HG03520 (cell line): ENCODE results near the gene SH3PXD2A.
"Not testable (repeated sequence)": the region's sequence is repeated elsewhere in the genome, so short reads cannot be mapped to it uniquely, and the experiment has no call there.

Source experiments
- ATAC-seq: cut with Tn5 transposase; IDR thresholded peaks from one replicate; pipeline ENCODE4 v1.9.1; 2021; ENCODE audit warnings: mild to moderate bottlenecking, moderate library complexity; ENCODE audit not compliant: unreplicated experiment

SH3PXD2A gene

GRCh38 chr10:103612462-103613365, 242.7 kb downstream of the SH3PXD2A start:
- ATAC-seq: no peak

- no peak for ATAC-seq
These were observed 244.4 kb downstream of the SH3PXD2A start for GRCh38 chr10:103610921-103611511.

- ATAC-seq: no peak
These were observed 245.3 kb downstream of the SH3PXD2A start for GRCh38 chr10:103610083-103610472.

- ATAC-seq: no peak
These were observed 245.9 kb downstream of the SH3PXD2A start for GRCh38 chr10:103609231-103610082.

GRCh38 chr10:103608056-103608455, 247.3 kb downstream of the SH3PXD2A start:
- ATAC-seq: not testable (repeated sequence)

- not testable (repeated sequence) for ATAC-seq
These were observed 248.3 kb downstream of the SH3PXD2A start for GRCh38 chr10:103607051-103607450.

- not testable (repeated sequence) for ATAC-seq
These were observed 249.3 kb downstream of the SH3PXD2A start for GRCh38 chr10:103606097-103606438.

- ATAC-seq: no peak
These were observed 249.8 kb downstream of the SH3PXD2A start for GRCh38 chr10:103605359-103606096.

- ATAC-seq: no peak
These were observed 252.0 kb downstream of the SH3PXD2A start for GRCh38 chr10:103603382-103603781.

- no peak for ATAC-seq
These were observed 252.6 kb downstream of the SH3PXD2A start for GRCh38 chr10:103602852-103603155.

GRCh38 chr10:103602028-103602851, 253.1 kb downstream of the SH3PXD2A start:
- no peak for ATAC-seq

- ATAC-seq: no peak
These were observed 254.3 kb downstream of the SH3PXD2A start for GRCh38 chr10:103600956-103601569.

- ATAC-seq: no peak
These were observed 255.1 kb downstream of the SH3PXD2A start for GRCh38 chr10:103600325-103600724.

GRCh38 chr10:103599907-103600306, 255.5 kb downstream of the SH3PXD2A start:
- ATAC-seq: no peak

GRCh38 chr10:103599211-103599610, 256.2 kb downstream of the SH3PXD2A start:
- ATAC-seq: no peak

- ATAC-seq: no peak
These were observed 256.7 kb downstream of the SH3PXD2A start for GRCh38 chr10:103598654-103599115.

GRCh38 chr10:103597003-103597402, 258.4 kb downstream of the SH3PXD2A start:
- no peak for ATAC-seq

- ATAC-seq: no peak
These were observed 259.2 kb downstream of the SH3PXD2A start for GRCh38 chr10:103595933-103596726.
